ENCODE data around the gene CHST6. TPM values are rescaled to one million over a fixed set of nuclear protein-coding genes. Genes with fewer than 3 reads are reported as not detected.
A peak's percentile ranks its signal among the peaks of the same experiment; 100 is the strongest.

Gene CHST6
- total and polyA plus RNA-seq, 9 of the 15 experiments (the other 6 are each of a cell fraction or from before 2014, with no cell fraction given) = 0.01 to 0.05 (median 0.02) TPM; not detected in 6

- no peak for TF ChIP-seq GATAD2B (IDR thresholded peaks at IDR 0.05; ENCODE audit: borderline replicate concordance)
- TF ChIP-seq ZNF592 (IDR thresholded peaks at IDR 0.05) = peak; percentile 72; the same call in 1 of the 2 replicates
- TF ChIP-seq ERF (CRISPR knock-in tag; IDR thresholded peaks at IDR 0.05) = no peak
- no peak for TF ChIP-seq SOX6 (IDR thresholded peaks at IDR 0.05)
- peak; percentile 74; the same call in 1 of the 2 replicates for TF ChIP-seq ZNF232 (CRISPR knock-in tag; IDR thresholded peaks at IDR 0.05)
- no peak for TF ChIP-seq KLF16 (IDR thresholded peaks at IDR 0.05)
- no peak for TF ChIP-seq KAT2B (IDR thresholded peaks at IDR 0.05; ENCODE audit: low read depth, low read length)
- TF ChIP-seq ZBTB11 (CRISPR knock-in tag; IDR thresholded peaks at IDR 0.05) = peak in 1 of 3 experiments; percentile 26; a peak in 1 of 6 replicates
- TF ChIP-seq ESRRA (IDR thresholded peaks at IDR 0.05; ENCODE audit: borderline replicate concordance, low read depth) = no peak
- no peak for TF ChIP-seq FUS (optimal IDR thresholded peaks at IDR 0.05; ENCODE audit: low read depth, low read length)
- peak; percentile 56; the same call in 1 of the 2 replicates for TF ChIP-seq BCOR (IDR thresholded peaks at IDR 0.05)
- 0 out of 2 replicates have a peak, but pooled peaks have one; percentile 44 for TF ChIP-seq NKRF (IDR thresholded peaks at IDR 0.05; ENCODE audit: borderline replicate concordance)
Measured at GRCh38 chr16:75433732-75434413, 61.4 kb downstream of the CHST6 start (continued).

Data from K562 (cell line).